Measurements from ENCODE around the gene TMEM135.

Gene TMEM135

GRCh38 chr11:87239531-87239930 is 201.8 kb downstream of the TMEM135 start:
- TF ChIP-seq CTCF (IDR thresholded peaks at IDR 0.05; ENCODE audit: extremely low read depth, missing control alignments): no peak
- no peak for DNase-seq (ENCODE audit: low spot score)

GRCh38 chr11:87251560-87251959 is 213.8 kb downstream of the TMEM135 start:
- TF ChIP-seq CTCF (IDR thresholded peaks at IDR 0.05; ENCODE audit: extremely low read depth, missing control alignments): no peak
- DNase-seq (ENCODE audit: low spot score): no peak

- DNase-seq (ENCODE audit: low spot score): no peak
- no peak for TF ChIP-seq CTCF (IDR thresholded peaks at IDR 0.05; ENCODE audit: extremely low read depth, missing control alignments)
Observed at GRCh38 chr11:87252869-87253268, 215.1 kb downstream of the TMEM135 start.

GRCh38 chr11:87254562-87254961 is 216.8 kb downstream of the TMEM135 start:
- TF ChIP-seq CTCF (IDR thresholded peaks at IDR 0.05; ENCODE audit: extremely low read depth, missing control alignments): no peak
- no peak for DNase-seq (ENCODE audit: low spot score)

- no peak for TF ChIP-seq CTCF (IDR thresholded peaks at IDR 0.05; ENCODE audit: extremely low read depth, missing control alignments)
- no peak for DNase-seq (ENCODE audit: low spot score)
Observed at GRCh38 chr11:87255589-87255988, 217.9 kb downstream of the TMEM135 start.

GRCh38 chr11:87256694-87257340 is 219.1 kb downstream of the TMEM135 start:
- DNase-seq (ENCODE audit: low spot score): no peak

More at GRCh38 chr11:87256694-87257340, 219.1 kb downstream of the TMEM135 start:
- TF ChIP-seq CTCF (IDR thresholded peaks at IDR 0.05; ENCODE audit: extremely low read depth, missing control alignments): no peak
